Uterus (tissue), 4 donors: ENCODE measurements around the gene LINS1. TPM values are rescaled to one million over a fixed set of nuclear protein-coding genes. Genes with fewer than 3 reads are reported as not detected.

Source experiments
- DNase-seq, 2 donors: peaks; one replicate each; pipeline ENCODE4 v3.0.0-alpha.2; 2019 to 2020
- H3K27ac ChIP-seq, 2 donors: fragments of 200-600 bp; sonication (generic); 1 replicate in 1 of 2; 2 replicates in 1 of 2; pipeline ENCODE4 v1.5.1; 2016 to 2018
- H3K27me3 ChIP-seq, 2 donors: fragments of 200-600 bp; sonication (generic); one replicate each; pipeline ENCODE4 v1.5.1; 2018 to 2019; ENCODE audit warnings: control low read depth in 1 of 2
- H3K36me3 ChIP-seq, 2 donors: fragments of 200-600 bp; sonication (generic); one replicate each; pipeline ENCODE4 v1.5.1; 2019; ENCODE audit warnings: control low read depth in 1 of 2
- H3K4me1 ChIP-seq, 2 donors: fragments of 200-600 bp; sonication (generic); one replicate each; pipeline ENCODE4 v1.5.1; 2018 to 2019; ENCODE audit warnings: control low read depth in 1 of 2
- H3K4me3 ChIP-seq, 2 donors: fragments of 200-600 bp; sonication (generic); 1 replicate in 1 of 2; 2 replicates in 1 of 2; pipeline ENCODE4 v1.5.1; 2018 to 2019; ENCODE audit warnings: mild to moderate bottlenecking in 1 of 2
- H3K9me3 ChIP-seq, 2 donors: fragments of 200-600 bp; sonication (generic); one replicate each; pipeline ENCODE4 v1.5.1; 2019; ENCODE audit warnings: control low read depth in 1 of 2
- CTCF ChIP-seq, 4 experiments: fragments of 200-600 bp in 2 of 4; fragments of 450-650 bp in 2 of 4; sonication (generic) in 2 of 4; IDR thresholded peaks; one replicate each; pipeline ENCODE4 v1.5.1; 2016 to 2019; ENCODE audit warnings: antibody characterized with exemption in 4 of 4, mild to moderate bottlenecking in 2 of 4, moderate library complexity in 1 of 4
- POLR2A ChIP-seq, 2 donors: fragments of 450-650 bp; IDR thresholded peaks; one replicate each; pipeline ENCODE4 v1.6.1; 2016; ENCODE audit warnings: antibody characterized with exemption in 2 of 2, mild to moderate bottlenecking in 1 of 2, moderate library complexity in 1 of 2
- intact Hi-C: fragments of 100-400 bp; cut with DNase I; formaldehyde crosslinking; loops from one replicate; pipeline ENCODE4 v1.15.1; 2023; ENCODE audit warnings: low total_unique reads
- total RNA-seq, 4 donors: library from RNA; depleted of rRNA in 3 of 4; stranded (reverse); fragments of >200 nt in 3 of 4; gene quantifications; one replicate each; pipeline versions ENCODE4 v1.1.0 to v1.2.4, GENCODE V29; 2014 to 2023
- donor health status: DM: yes; HTN: yes; CAD: no.

Gene LINS1
- total RNA-seq, 4 donors from 2014 or later, result 17.4 to 108 (median 52.8) TPM

- Histone ChIP-seq H3K27me3 (no peaks in the 10 kb centered on the region), H3K36me3 (no peaks in the 10 kb centered on the region), H3K9me3 (no peaks in the 10 kb centered on the region), H3K4me3 (no peak overlapping the region), H3K4me1 (no peaks in the 10 kb centered on the region), H3K27ac (no peak overlapping the region)
- intact Hi-C loops, result no loop called here
- TF ChIP-seq POLR2A (IDR thresholded peaks at IDR 0.05) (no peak), CTCF (IDR thresholded peaks at IDR 0.05) (no peak)
- no peak for DNase-seq
Measured at GRCh38 chr15:100565591-100565990, 36.4 kb downstream of the LINS1 start.

- TF ChIP-seq POLR2A (IDR thresholded peaks at IDR 0.05) (no peak), CTCF (IDR thresholded peaks at IDR 0.05) (no peak)
- H3K4me3 ChIP-seq, result no peak overlapping the region
- H3K27me3 ChIP-seq, result no peaks in the 10 kb centered on the region
- intact Hi-C loops, result no loop called here
- no peaks in the 10 kb centered on the region for H3K4me1 ChIP-seq
- H3K9me3 ChIP-seq, result no peaks in the 10 kb centered on the region
- no peaks in the 10 kb centered on the region for H3K36me3 ChIP-seq
- DNase-seq, result no peak
- H3K27ac ChIP-seq, result no peak overlapping the region
Measured at GRCh38 chr15:100560323-100560722, 41.7 kb downstream of the LINS1 start.

GRCh38 chr15:100559330-100559729, 42.7 kb downstream of the LINS1 start:
- TF ChIP-seq POLR2A (IDR thresholded peaks at IDR 0.05), result no peak
- no peak for TF ChIP-seq CTCF (IDR thresholded peaks at IDR 0.05)
- Histone ChIP-seq H3K27ac (no peak overlapping the region), H3K9me3 (no peaks in the 10 kb centered on the region), H3K4me3 (no peak overlapping the region), H3K27me3 (no peaks in the 10 kb centered on the region), H3K4me1 (no peaks in the 10 kb centered on the region), H3K36me3 (no peaks in the 10 kb centered on the region)
- intact Hi-C loops, result no loop called here
- DNase-seq, result no peak

GRCh38 chr15:100558771-100559254, 43.2 kb downstream of the LINS1 start:
- intact Hi-C loops, result no loop called here
- no peaks in the 10 kb centered on the region for H3K27me3 ChIP-seq
- H3K36me3 ChIP-seq, result no peaks in the 10 kb centered on the region
- H3K27ac ChIP-seq, result no peak overlapping the region
- no peaks in the 10 kb centered on the region for H3K9me3 ChIP-seq
- no peak for DNase-seq
- no peak for TF ChIP-seq CTCF (IDR thresholded peaks at IDR 0.05)
- no peak for TF ChIP-seq POLR2A (IDR thresholded peaks at IDR 0.05)
- no peaks in the 10 kb centered on the region for H3K4me1 ChIP-seq
- no peak overlapping the region for H3K4me3 ChIP-seq

- H3K4me3 ChIP-seq, result no peak overlapping the region
- H3K27me3 ChIP-seq, result no peaks in the 10 kb centered on the region
- no peaks in the 10 kb centered on the region for H3K4me1 ChIP-seq
- TF ChIP-seq CTCF (IDR thresholded peaks at IDR 0.05) (no peak), POLR2A (IDR thresholded peaks at IDR 0.05) (no peak)
- no peaks in the 10 kb centered on the region for H3K36me3 ChIP-seq
- intact Hi-C loops, result no loop called here
- H3K27ac ChIP-seq, result no peak overlapping the region
- no peaks in the 10 kb centered on the region for H3K9me3 ChIP-seq
- DNase-seq, result no peak
Measured at GRCh38 chr15:100553468-100553867, 48.5 kb downstream of the LINS1 start.
